SK-N-SH treated with all-trans-retinoic acid at 6 μM for 48 hours (cell line): Measurements from ENCODE around the gene DCN.

Experiments
- ATAC-seq: fragments of 200-7000 bp; cut with Tn5 transposase; 3 replicates; pipeline ENCODE4 v1.9.1; 2020; ENCODE audit warnings: mild to moderate bottlenecking, moderate library complexity
- ARNTL ChIP-seq: fragments of 450-650 bp; formaldehyde crosslinking; IDR thresholded peaks from 2 replicates; pipeline ENCODE4 v1.5.0; 2020; ENCODE audit warnings: low read depth, mild to moderate bottlenecking, moderate library complexity, borderline replicate concordance
- BACH2 ChIP-seq: fragments of 250-450 bp; sonication (Bioruptor Pico); IDR thresholded peaks from 2 replicates; pipeline ENCODE4 v1.9.0; 2021; ENCODE audit warnings: mild to moderate bottlenecking, borderline replicate concordance
- CREB5 ChIP-seq: fragments of 250-450 bp; sonication (Bioruptor Pico); IDR thresholded peaks from 2 replicates; pipeline ENCODE4 v1.5.1; 2020; ENCODE audit warnings: low read depth, mild to moderate bottlenecking, moderate library complexity
- CSDC2 ChIP-seq: fragments of 250-450 bp; sonication (Bioruptor Pico); IDR thresholded peaks from 2 replicates; pipeline ENCODE4 v1.5.0; 2020; ENCODE audit warnings: mild to moderate bottlenecking, moderate library complexity
- CSRNP3 ChIP-seq: fragments of 250-450 bp; sonication (Bioruptor Pico); IDR thresholded peaks from 2 replicates; pipeline ENCODE4 v1.5.1; 2021; ENCODE audit warnings: mild to moderate bottlenecking, moderate library complexity
- ESRRG ChIP-seq: fragments of 250-450 bp; sonication (Bioruptor Pico); IDR thresholded peaks from 2 replicates; pipeline ENCODE4 v1.6.1; 2021; ENCODE audit warnings: mild to moderate bottlenecking
- ISL1 ChIP-seq: fragments of 250-450 bp; sonication (Bioruptor Pico); IDR thresholded peaks from 2 replicates; pipeline ENCODE4 v2.1.2; 2022; ENCODE audit warnings: mild to moderate bottlenecking, moderate library complexity
- OSR1 ChIP-seq: fragments of 250-450 bp; sonication (Bioruptor Pico); IDR thresholded peaks from 2 replicates; pipeline ENCODE4 v1.8.0; 2022; ENCODE audit warnings: moderate library complexity, mild to moderate bottlenecking, inconsistent platforms
- PATZ1 ChIP-seq: fragments of 250-450 bp; sonication (Bioruptor Pico); IDR thresholded peaks from 2 replicates; pipeline ENCODE4 v1.8.0; 2020; ENCODE audit warnings: mild to moderate bottlenecking, moderate library complexity, borderline replicate concordance
- POU6F1 ChIP-seq: fragments of 250-450 bp; sonication (Bioruptor Pico); IDR thresholded peaks from 2 replicates; pipeline ENCODE4 v1.8.0; 2021; ENCODE audit warnings: low read depth, mild to moderate bottlenecking, moderate library complexity, borderline replicate concordance
- PPARA ChIP-seq: fragments of 250-450 bp; sonication (Bioruptor Pico); IDR thresholded peaks from 2 replicates; pipeline ENCODE4 v1.5.0; 2020; ENCODE audit warnings: mild to moderate bottlenecking, borderline replicate concordance
- RARB ChIP-seq: fragments of 250-450 bp; sonication (Bioruptor Pico); IDR thresholded peaks from 2 replicates; pipeline ENCODE4 v1.8.0; 2021; ENCODE audit warnings: mild to moderate bottlenecking, moderate library complexity
- SNAI2 ChIP-seq: fragments of 250-450 bp; sonication (Bioruptor Pico); IDR thresholded peaks from 2 replicates; pipeline ENCODE4 v1.5.0; 2020; ENCODE audit warnings: mild to moderate bottlenecking, moderate library complexity
- TCF4 ChIP-seq: fragments of 250-450 bp; sonication (Bioruptor Pico); IDR thresholded peaks from 2 replicates; pipeline ENCODE4 v1.8.0; 2021; ENCODE audit warnings: mild to moderate bottlenecking, moderate library complexity, borderline replicate concordance
- TOX ChIP-seq: fragments of 250-450 bp; sonication (Bioruptor Pico); IDR thresholded peaks from 2 replicates; pipeline ENCODE4 v1.8.0; 2021; ENCODE audit warnings: mild to moderate bottlenecking, moderate library complexity, borderline replicate concordance
- TSHZ2 ChIP-seq: fragments of 250-450 bp; sonication (Bioruptor Pico); IDR thresholded peaks from 2 replicates; pipeline ENCODE4 v1.5.0; 2020; ENCODE audit warnings: mild to moderate bottlenecking, moderate library complexity
- ZFP3 ChIP-seq: fragments of 250-450 bp; sonication (Bioruptor Pico); IDR thresholded peaks from 2 replicates; pipeline ENCODE4 v1.5.0; 2020; ENCODE audit warnings: mild to moderate bottlenecking, moderate library complexity
- ZFP30 ChIP-seq: fragments of 450-650 bp; formaldehyde crosslinking; IDR thresholded peaks from 2 replicates; pipeline ENCODE4 v1.5.0; 2022; ENCODE audit warnings: mild to moderate bottlenecking, moderate library complexity
- ZNF565 ChIP-seq: fragments of 450-650 bp; formaldehyde crosslinking; conservative IDR thresholded peaks from 2 replicates; pipeline ENCODE4 v1.5.0; 2020; ENCODE audit warnings: low read depth, mild to moderate bottlenecking, moderate library complexity
- ZNF70 ChIP-seq: fragments of 450-650 bp; formaldehyde crosslinking; IDR thresholded peaks from 2 replicates; pipeline ENCODE4 v1.5.0; 2020; ENCODE audit warnings: mild to moderate bottlenecking, moderate library complexity

DCN gene

GRCh38 chr12:91224401-91224800 lies 41.8 kb upstream of the DCN start:
- ATAC-seq, result no peak
- no peak for TF ChIP-seq ARNTL (CRISPR knock-in tag)
- TF ChIP-seq PATZ1 (CRISPR knock-in tag), result no peak
- TF ChIP-seq ESRRG (CRISPR knock-in tag), result no peak
- TF ChIP-seq POU6F1, result no peak
- no peak for TF ChIP-seq TOX (CRISPR knock-in tag)
- TF ChIP-seq TSHZ2 (CRISPR knock-in tag), result no peak
- TF ChIP-seq ISL1 (CRISPR knock-in tag), result no peak
- no peak for TF ChIP-seq OSR1 (CRISPR knock-in tag)
- TF ChIP-seq CREB5, result no peak
- no peak for TF ChIP-seq ZFP30 (CRISPR knock-in tag)
- TF ChIP-seq PPARA (CRISPR knock-in tag), result no peak
- TF ChIP-seq TCF4, result no peak
- no peak for TF ChIP-seq BACH2 (CRISPR knock-in tag)
- TF ChIP-seq RARB, result no peak
- TF ChIP-seq ZFP3 (CRISPR knock-in tag), result no peak
- TF ChIP-seq CSDC2 (CRISPR knock-in tag), result no peak
- no peak for TF ChIP-seq CSRNP3 (CRISPR knock-in tag)
- TF ChIP-seq, all 23 proteins: peak for 0

GRCh38 chr12:91222746-91223145 lies 40.1 kb upstream of the DCN start:
- no peak for ATAC-seq
- TF ChIP-seq CSRNP3 (CRISPR knock-in tag) (no peak), TCF4 (no peak), ZFP3 (CRISPR knock-in tag) (no peak), ZNF565 (CRISPR knock-in tag) (no peak), ISL1 (CRISPR knock-in tag) (no peak), ZNF70 (CRISPR knock-in tag) (no peak), ZFP30 (CRISPR knock-in tag) (no peak), RARB (no peak), SNAI2 (CRISPR knock-in tag) (no peak), PPARA (CRISPR knock-in tag) (no peak), POU6F1 (no peak), BACH2 (CRISPR knock-in tag) (no peak), PATZ1 (CRISPR knock-in tag) (no peak), ESRRG (CRISPR knock-in tag) (no peak)
